Endothelial cell of hepatic sinusoid (primary cell): ENCODE results near the gene IKZF1.

ENCODE experiments used
- in situ Hi-C: cut with HindIII; loops from 2 replicates; pipeline ENCODE4 v1.10.0; 2017; ENCODE audit warnings: low sequenced_read_pairs

Gene IKZF1

GRCh38 chr7:50352282-50352681 is 47.8 kb downstream of the IKZF1 start:
- in situ Hi-C loops, result no loop called here

- in situ Hi-C loops, result no loop called here
Measured at GRCh38 chr7:50352751-50353150, 48.2 kb downstream of the IKZF1 start.

GRCh38 chr7:50353201-50353600 is 48.7 kb downstream of the IKZF1 start:
- in situ Hi-C loops, result no loop called here

GRCh38 chr7:50353894-50354595 is 49.5 kb downstream of the IKZF1 start:
- in situ Hi-C loops, result no loop called here

- in situ Hi-C loops, result no loop called here
Measured at GRCh38 chr7:50355817-50356178, 51.3 kb downstream of the IKZF1 start.

GRCh38 chr7:50356212-50356944 is 51.9 kb downstream of the IKZF1 start:
- in situ Hi-C loops, result no loop called here

GRCh38 chr7:50356945-50357268 is 52.4 kb downstream of the IKZF1 start:
- in situ Hi-C loops, result no loop called here

- in situ Hi-C loops, result no loop called here
Measured at GRCh38 chr7:50357426-50357825, 52.9 kb downstream of the IKZF1 start.

- in situ Hi-C loops, result no loop called here
Measured at GRCh38 chr7:50358041-50358705, 53.7 kb downstream of the IKZF1 start.

GRCh38 chr7:50358779-50359178 is 54.3 kb downstream of the IKZF1 start:
- in situ Hi-C loops, result no loop called here

GRCh38 chr7:50359258-50359994 is 54.9 kb downstream of the IKZF1 start:
- in situ Hi-C loops, result no loop called here

- in situ Hi-C loops, result loop anchor here (5.0 kb wide), 1 partner anchor 67 kb away; no protein-coding TSS in a partner anchor
Measured at GRCh38 chr7:50359995-50360925, 55.7 kb downstream of the IKZF1 start.

- in situ Hi-C loops, result loop anchor here (5.0 kb wide), 1 partner anchor 65 kb away; no protein-coding TSS in a partner anchor
Measured at GRCh38 chr7:50362142-50362541, 57.6 kb downstream of the IKZF1 start.

GRCh38 chr7:50362712-50363282 is 58.3 kb downstream of the IKZF1 start:
- in situ Hi-C loops, result loop anchor here (5.0 kb wide), 1 partner anchor 65 kb away; no protein-coding TSS in a partner anchor

GRCh38 chr7:50363327-50364060 is 59.0 kb downstream of the IKZF1 start:
- in situ Hi-C loops, result loop anchor here (5.0 kb wide), 1 partner anchor 64 kb away; no protein-coding TSS in a partner anchor

GRCh38 chr7:50364645-50365044 is 60.1 kb downstream of the IKZF1 start:
- in situ Hi-C loops, result loop anchor here (5.0 kb wide), 1 partner anchor 63 kb away; no protein-coding TSS in a partner anchor

GRCh38 chr7:50366311-50366710 is 61.8 kb downstream of the IKZF1 start:
- in situ Hi-C loops, result no loop called here

- in situ Hi-C loops, result no loop called here
Measured at GRCh38 chr7:50367100-50367499, 62.6 kb downstream of the IKZF1 start.

- in situ Hi-C loops, result no loop called here
Measured at GRCh38 chr7:50367570-50367969, 63.1 kb downstream of the IKZF1 start.
